MM.1S (cell line): Measurements from ENCODE around the gene SEMA6A.

Source experiments
- DNase-seq: peaks from one replicate; pipeline ENCODE4 v3.0.0-alpha.2; 2015
- H2AFZ ChIP-seq: fragments of 300-600 bp; sonication (generic); 2 replicates; pipeline ENCODE4 v1.6.0; 2016; ENCODE audit warnings: antibody characterized with exemption, low read length
- H3F3A ChIP-seq: fragments of 300-600 bp; sonication (generic); 2 replicates; pipeline ENCODE4 v1.6.1; 2016; ENCODE audit warnings: mild to moderate bottlenecking, antibody characterized with exemption, low read length, moderate library complexity, mixed read lengths; ENCODE audit not compliant: insufficient read depth
- H3K27ac ChIP-seq: fragments of 300-600 bp; sonication (generic); 2 replicates; pipeline ENCODE4 v1.5.1; 2016; ENCODE audit warnings: mild to moderate bottlenecking, low read length
- H3K27me3 ChIP-seq: fragments of 300-600 bp; sonication (generic); replicated peaks from 2 replicates; pipeline ENCODE4 v1.6.0; 2016; ENCODE audit warnings: low read length; ENCODE audit not compliant: insufficient read depth
- H3K36me3 ChIP-seq: fragments of 300-600 bp; sonication (generic); replicated peaks from 2 replicates; pipeline ENCODE4 v1.6.1; 2016; ENCODE audit warnings: mild to moderate bottlenecking, low read length, mixed read lengths; ENCODE audit not compliant: insufficient read depth
- H3K4me1 ChIP-seq: fragments of 300-600 bp; sonication (generic); 2 replicates; pipeline ENCODE4 v1.6.1; 2016; ENCODE audit warnings: low read length, mixed read lengths
- H3K4me2 ChIP-seq: fragments of 300-600 bp; sonication (generic); 2 replicates; pipeline ENCODE4 v1.6.0; 2016; ENCODE audit warnings: low read depth, low read length
- H3K4me3 ChIP-seq: fragments of 300-600 bp; sonication (generic); 2 replicates; pipeline ENCODE4 v1.5.1; 2016; ENCODE audit warnings: low read length, mixed read lengths
- H3K79me2 ChIP-seq: fragments of 300-600 bp; sonication (generic); 2 replicates; pipeline ENCODE4 v1.6.1; 2016; ENCODE audit warnings: mixed run types, low read length, mixed read lengths
- H3K9ac ChIP-seq: fragments of 300-600 bp; sonication (generic); 2 replicates; pipeline ENCODE4 v1.6.1; 2016; ENCODE audit warnings: low read length, mixed read lengths
- H3K9me2 ChIP-seq: fragments of 300-600 bp; sonication (generic); replicated peaks from 2 replicates; pipeline ENCODE4 v1.6.1; 2016; ENCODE audit warnings: mild to moderate bottlenecking, low read length, mixed read lengths; ENCODE audit not compliant: insufficient read depth
- H3K9me3 ChIP-seq: fragments of 300-600 bp; sonication (generic); replicated peaks from 2 replicates; pipeline ENCODE4 v1.6.1; 2016; ENCODE audit warnings: mild to moderate bottlenecking, low read length, mixed read lengths; ENCODE audit not compliant: insufficient read depth
- H4K20me1 ChIP-seq: fragments of 300-600 bp; sonication (generic); 2 replicates; pipeline ENCODE4 v1.6.1; 2016; ENCODE audit warnings: mild to moderate bottlenecking, low read length, moderate library complexity, mixed read lengths; ENCODE audit not compliant: insufficient read depth
- EZH2 ChIP-seq: fragments of 300-600 bp; sonication (generic); optimal IDR thresholded peaks from 2 replicates; pipeline ENCODE3; 2017; ENCODE audit warnings: low read depth, mild to moderate bottlenecking, antibody characterized with exemption, low read length, mixed read lengths
- EZH2phosphoT487 ChIP-seq: fragments of 300-600 bp; sonication (generic); IDR thresholded peaks from 2 replicates; pipeline ENCODE4 v1.6.1; 2018; ENCODE audit warnings: antibody characterized with exemption, low read length
- TF ChIP-seq, protein P1 (sequence below): fragments of 300-600 bp; sonication (generic); IDR thresholded peaks from 2 replicates; pipeline ENCODE4 v1.5.1; 2016; ENCODE audit warnings: antibody characterized with exemption, low read length, mixed read lengths

SEMA6A gene

DNA sequence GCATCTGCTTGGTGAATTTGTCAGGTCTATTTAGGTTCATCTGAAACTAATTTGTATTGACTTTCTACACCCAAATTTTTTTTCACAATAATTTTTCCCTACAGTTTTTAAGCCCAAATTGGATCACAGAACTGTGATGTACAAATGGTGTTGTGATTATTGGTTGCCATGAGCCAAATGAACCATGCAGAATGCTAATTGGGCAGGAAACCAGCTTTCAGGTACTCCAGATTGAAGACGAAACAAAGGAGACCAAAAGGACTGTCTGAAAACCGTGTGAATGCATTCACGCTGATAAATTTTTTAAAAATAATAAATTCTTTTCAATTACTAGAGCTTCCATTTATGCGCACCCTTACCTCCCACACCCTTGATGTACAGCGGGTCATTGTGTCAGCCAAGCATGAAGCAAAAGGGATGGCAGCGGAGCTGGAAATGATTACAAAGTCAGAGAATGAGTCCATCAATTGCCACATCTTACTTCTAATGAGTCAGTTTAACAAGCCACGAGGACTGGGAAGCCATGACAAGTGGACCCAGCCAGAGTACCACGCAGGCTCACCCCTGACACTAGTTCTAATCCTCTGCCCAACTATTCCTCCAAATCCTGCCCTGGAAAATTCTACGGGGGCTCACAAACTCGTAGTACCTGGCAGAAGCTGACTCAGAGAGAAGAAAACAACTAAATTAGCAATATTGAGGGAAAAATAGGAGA is 66.5 kb downstream of the SEMA6A start:
- H3K27ac ChIP-seq: no peak overlapping the region
- no peaks in the 10 kb centered on the region for H4K20me1 ChIP-seq
- no peak for TF ChIP-seq EZH2phosphoT487
- TF ChIP-seq EZH2: no peak
- TF ChIP-seq, protein P1, sequence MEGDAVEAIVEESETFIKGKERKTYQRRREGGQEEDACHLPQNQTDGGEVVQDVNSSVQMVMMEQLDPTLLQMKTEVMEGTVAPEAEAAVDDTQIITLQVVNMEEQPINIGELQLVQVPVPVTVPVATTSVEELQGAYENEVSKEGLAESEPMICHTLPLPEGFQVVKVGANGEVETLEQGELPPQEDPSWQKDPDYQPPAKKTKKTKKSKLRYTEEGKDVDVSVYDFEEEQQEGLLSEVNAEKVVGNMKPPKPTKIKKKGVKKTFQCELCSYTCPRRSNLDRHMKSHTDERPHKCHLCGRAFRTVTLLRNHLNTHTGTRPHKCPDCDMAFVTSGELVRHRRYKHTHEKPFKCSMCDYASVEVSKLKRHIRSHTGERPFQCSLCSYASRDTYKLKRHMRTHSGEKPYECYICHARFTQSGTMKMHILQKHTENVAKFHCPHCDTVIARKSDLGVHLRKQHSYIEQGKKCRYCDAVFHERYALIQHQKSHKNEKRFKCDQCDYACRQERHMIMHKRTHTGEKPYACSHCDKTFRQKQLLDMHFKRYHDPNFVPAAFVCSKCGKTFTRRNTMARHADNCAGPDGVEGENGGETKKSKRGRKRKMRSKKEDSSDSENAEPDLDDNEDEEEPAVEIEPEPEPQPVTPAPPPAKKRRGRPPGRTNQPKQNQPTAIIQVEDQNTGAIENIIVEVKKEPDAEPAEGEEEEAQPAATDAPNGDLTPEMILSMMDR: no peak
- DNase-seq: no peak
- no peaks in the 10 kb centered on the region for H3K9me3 ChIP-seq
- no peak overlapping the region for H3K4me2 ChIP-seq
- no peaks in the 10 kb centered on the region for H3K36me3 ChIP-seq
- H3K27me3 ChIP-seq: no peaks in the 10 kb centered on the region
- no peaks in the 10 kb centered on the region for H3K9me2 ChIP-seq
- H3K4me1 ChIP-seq: no peaks in the 10 kb centered on the region
- H3K79me2 ChIP-seq: no peaks in the 10 kb centered on the region
- H2AFZ ChIP-seq: no peak overlapping the region
- no peak overlapping the region for H3K9ac ChIP-seq
- H3F3A ChIP-seq: no peaks in the 10 kb centered on the region
- no peak overlapping the region for H3K4me3 ChIP-seq

DNA sequence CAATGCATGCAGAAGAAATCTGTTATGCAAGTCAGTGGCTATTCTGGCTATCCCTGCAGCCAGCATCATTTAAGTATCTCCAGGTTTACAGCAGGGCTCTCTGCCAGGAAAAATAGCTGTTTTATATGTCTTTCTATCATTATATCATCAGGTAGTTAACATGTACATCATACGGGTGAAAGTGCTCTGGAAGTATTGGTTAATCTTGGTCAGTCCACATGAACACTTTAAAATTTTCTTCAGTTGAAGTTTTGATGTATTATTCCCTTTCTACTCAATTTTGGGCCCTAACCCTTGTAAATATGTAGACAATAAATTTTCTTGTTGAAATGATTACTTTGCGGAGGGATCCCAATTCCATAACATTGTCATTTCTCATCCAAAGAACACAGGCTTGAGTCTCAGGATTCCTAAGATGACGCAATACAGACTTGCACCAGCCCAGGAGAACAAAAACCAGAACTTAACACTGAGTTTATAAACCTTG is 67.5 kb downstream of the SEMA6A start:
- Histone ChIP-seq H4K20me1 (no peaks in the 10 kb centered on the region), H3K36me3 (no peaks in the 10 kb centered on the region), H3K4me2 (no peak overlapping the region), H3K9me3 (no peaks in the 10 kb centered on the region), H3K4me1 (no peaks in the 10 kb centered on the region), H3K79me2 (no peaks in the 10 kb centered on the region), H3K4me3 (no peak overlapping the region), H3K27ac (no peak overlapping the region), H3K9ac (no peak overlapping the region), H3F3A (no peaks in the 10 kb centered on the region), H2AFZ (no peak overlapping the region), H3K9me2 (no peaks in the 10 kb centered on the region), H3K27me3 (no peaks in the 10 kb centered on the region)
- DNase-seq: no peak
- no peak for TF ChIP-seq EZH2phosphoT487
- TF ChIP-seq EZH2: no peak
- TF ChIP-seq, protein P1: no peak

DNA sequence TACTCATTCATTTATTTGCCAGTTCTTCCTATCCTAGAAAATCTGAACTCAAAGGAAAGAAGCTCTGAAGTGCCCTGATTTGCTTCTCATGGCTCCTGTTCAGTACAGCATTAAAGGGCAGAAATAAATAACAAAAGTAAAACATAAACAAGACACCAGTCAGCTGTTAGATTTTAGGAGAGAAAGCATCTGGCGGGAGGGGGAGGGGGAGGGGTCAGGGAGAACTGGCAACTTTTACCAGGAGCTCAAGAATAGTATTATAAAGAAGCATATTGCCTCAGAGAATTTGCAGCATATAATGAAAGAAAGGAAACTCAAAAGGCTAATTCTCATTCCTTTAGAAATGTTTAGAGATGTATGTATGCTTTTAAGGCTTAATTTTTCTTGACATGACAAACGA is 68.1 kb downstream of the SEMA6A start:
- Histone ChIP-seq H3K9ac (no peak overlapping the region), H3F3A (no peaks in the 10 kb centered on the region), H3K9me2 (no peaks in the 10 kb centered on the region), H3K4me1 (no peaks in the 10 kb centered on the region), H3K36me3 (no peaks in the 10 kb centered on the region), H3K27me3 (no peaks in the 10 kb centered on the region), H3K79me2 (no peaks in the 10 kb centered on the region), H3K4me3 (no peak overlapping the region), H2AFZ (no peak overlapping the region), H3K27ac (no peak overlapping the region), H3K4me2 (no peak overlapping the region), H3K9me3 (no peaks in the 10 kb centered on the region), H4K20me1 (no peaks in the 10 kb centered on the region)
- TF ChIP-seq EZH2phosphoT487: no peak
- TF ChIP-seq EZH2: no peak
- TF ChIP-seq, protein P1: no peak
- DNase-seq: no peak
